Endothelial cell of umbilical vein (primary cell): Measurements from ENCODE around the gene CLEC16A. TPM values are rescaled to one million over a fixed set of nuclear protein-coding genes. Genes with fewer than 3 reads are reported as not detected.

Source experiments
- BruUV-seq: library from RNA; stranded (reverse); fragments of 400-500 nt; replicated peaks from 2 replicates; lab custom pipeline; 2021; lab: Mats Ljungman, UMichigan
- CTCF ChIA-PET: fragments of 300-600, 350-600 bp; sonication (Branson Sonifier 250); formaldehyde crosslinking; loops from one replicate; lab custom pipeline; 2021; ENCODE audit warnings: antibody characterized with exemption, inconsistent platforms; lab: Charles Lee
- POLR2A ChIA-PET: fragments of 300-600, 350-600 bp; sonication (Branson Sonifier 250); formaldehyde crosslinking; loops from one replicate; lab custom pipeline; 2021; ENCODE audit warnings: antibody characterized with exemption, inconsistent platforms; lab: Charles Lee
- DNase-seq: peaks from one replicate; pipeline ENCODE4 v3.0.0-alpha.2; 2011; ENCODE audit warnings: low read depth, low spot score
- FAIRE-seq: peaks from 2 replicates; lab custom pipeline; 2011; peaks lifted over from hg19 to GRCh38; lab: Jason Lieb, UNC
- H2AFZ ChIP-seq: 2 replicates; pipeline ENCODE4 v1.6.0; 2012; ENCODE audit warnings: low read depth, low read length, control low read depth, inconsistent platforms
- H3K27ac ChIP-seq: 2 replicates; pipeline ENCODE4 v1.5.1; 2011; ENCODE audit warnings: low read depth, mild to moderate bottlenecking, control low read depth, low read length, moderate library complexity; ENCODE audit not compliant: insufficient read depth
- H3K27me3 ChIP-seq, 2 experiments: 2 replicates each; pipeline versions ENCODE4 v1.6.0 to v1.6.1; 2011; ENCODE audit warnings: low read length in 2 of 2, mixed read lengths in 1 of 2; ENCODE audit not compliant: control insufficient read depth in 2 of 2, insufficient read depth in 2 of 2
- H3K36me3 ChIP-seq, 2 experiments: 2 replicates in 1 of 2; 3 replicates in 1 of 2; pipeline ENCODE4 v1.5.1; 2011; ENCODE audit warnings: low read length in 2 of 2, mild to moderate bottlenecking in 1 of 2, moderate library complexity in 1 of 2; ENCODE audit not compliant: control insufficient read depth in 2 of 2, insufficient read depth in 2 of 2; ENCODE audit errors: extremely low read depth in 1 of 2
- H3K4me1 ChIP-seq: 3 replicates; pipeline ENCODE4 v1.5.1; 2011; ENCODE audit warnings: mild to moderate bottlenecking, low read length; ENCODE audit not compliant: control insufficient read depth, insufficient read depth; ENCODE audit errors: extremely low read depth
- H3K4me2 ChIP-seq: 2 replicates; pipeline ENCODE4 v1.6.1; 2011; ENCODE audit warnings: low read length, control low read depth, mixed read lengths; ENCODE audit not compliant: insufficient read depth
- H3K4me3 ChIP-seq, 3 experiments: fragments of 200-600 bp in 1 of 3; sonication (generic), shearing (Covaris generic) in 1 of 3; replicated peaks in 1 of 3; 2 replicates each; pipeline ENCODE4 v1.5.1; 2011 to 2016; ENCODE audit warnings: control low read depth in 3 of 3, low read length in 3 of 3, mild to moderate bottlenecking in 2 of 3, inconsistent platforms in 1 of 3, low read depth in 1 of 3, moderate library complexity in 1 of 3; ENCODE audit not compliant: insufficient read depth in 1 of 3
- H3K79me2 ChIP-seq: 2 replicates; pipeline ENCODE4 v1.6.0; 2012; ENCODE audit warnings: low read length, inconsistent platforms; ENCODE audit not compliant: control insufficient read depth, insufficient read depth
- H3K9ac ChIP-seq: replicated peaks from 2 replicates; pipeline ENCODE3; 2011; ENCODE audit warnings: low read length, control low read depth; ENCODE audit not compliant: insufficient read depth; ENCODE audit errors: extremely low read depth
- H3K9me1 ChIP-seq: replicated peaks from 3 replicates; pipeline ENCODE4 v1.6.0; 2011; ENCODE audit warnings: mild to moderate bottlenecking, low read length; ENCODE audit not compliant: control insufficient read depth, insufficient read depth; ENCODE audit errors: extremely low read depth
- H3K9me3 ChIP-seq: replicated peaks from 2 replicates; pipeline ENCODE4 v1.5.1; 2012; ENCODE audit warnings: low read length, inconsistent platforms; ENCODE audit not compliant: control insufficient read depth, insufficient read depth
- H4K20me1 ChIP-seq: replicated peaks from 2 replicates; pipeline ENCODE3; 2011; ENCODE audit warnings: mild to moderate bottlenecking, low read length; ENCODE audit not compliant: control insufficient read depth, insufficient read depth; ENCODE audit errors: extremely low read depth
- EZH2 ChIP-seq: IDR thresholded peaks from 2 replicates; pipeline ENCODE4 v1.6.1; 2012; ENCODE audit warnings: borderline replicate concordance, low read depth, mild to moderate bottlenecking, moderate library complexity, low read length, inconsistent platforms; ENCODE audit not compliant: severe bottlenecking
- FOS ChIP-seq: IDR thresholded peaks from 2 replicates; pipeline ENCODE4 v1.6.1; 2011; ENCODE audit warnings: mild to moderate bottlenecking, low read length, moderate library complexity, borderline replicate concordance; ENCODE audit not compliant: insufficient read depth
- GATA2 ChIP-seq: IDR thresholded peaks from 2 replicates; pipeline ENCODE4 v1.7.0; 2011; ENCODE audit warnings: low read depth, mild to moderate bottlenecking, moderate library complexity, mixed read lengths, low read length; ENCODE audit not compliant: insufficient read length, insufficient read depth
- JUN ChIP-seq: IDR thresholded peaks from 2 replicates; pipeline ENCODE4 v1.6.1; 2011; ENCODE audit warnings: borderline replicate concordance, low read depth; ENCODE audit not compliant: insufficient read length, insufficient read depth
- MYC ChIP-seq: IDR thresholded peaks from one replicate; pipeline ENCODE4 v1.6.1; 2011; ENCODE audit warnings: mild to moderate bottlenecking, low read depth, low read length
- POLR2A ChIP-seq: IDR thresholded peaks from 2 replicates; pipeline ENCODE4 v1.6.1; 2012; ENCODE audit warnings: low read depth, mild to moderate bottlenecking, control low read depth, low read length
- POLR2AphosphoS5 ChIP-seq: IDR thresholded peaks from 2 replicates; pipeline ENCODE4 v1.6.1; 2012; ENCODE audit warnings: low read depth, mild to moderate bottlenecking, control low read depth, low read length, moderate library complexity; ENCODE audit not compliant: insufficient read depth
- dilution Hi-C: fragments of 300-500 bp; cut with MboI; formaldehyde crosslinking; loops from one replicate; pipeline ENCODE4 v1.15.0; 2019; ENCODE audit warnings: low sequenced_read_pairs; ENCODE audit not compliant: extremely low pct_ligation_motif_present
- intact Hi-C: fragments of 100-400 bp; cut with micrococcal nuclease; formaldehyde crosslinking; loops from one replicate; pipeline ENCODE4 v1.10.0; 2022
- polyA plus RNA-seq, 4 experiments: library from polyadenylated mRNA; depleted of rRNA in 3 of 4; stranded (reverse) in 3 of 4; unstranded in 1 of 4; fragments of >200 nt; gene quantifications; 2 replicates each; pipeline versions ENCODE4 v1.2.1 to v1.2.3, GENCODE V29; 2011 to 2012; ENCODE audit warnings: missing spikeins in 1 of 4
- total RNA-seq: library from RNA; stranded (reverse); gene quantifications from 2 replicates; pipeline ENCODE4 v1.2.3, GENCODE V29; 2021
- TF ChIP-seq, protein P1 (sequence below), 2 donors: IDR thresholded peaks; 1 replicate in 1 of 2; 2 replicates in 1 of 2; pipeline ENCODE4 v1.5.1; 2011; ENCODE audit warnings: low read length in 2 of 2, mild to moderate bottlenecking in 2 of 2, moderate library complexity in 2 of 2, control low read depth in 1 of 2, inconsistent platforms in 1 of 2, low read depth in 1 of 2; ENCODE audit not compliant: insufficient read depth in 1 of 2; ENCODE audit errors: extremely low read depth in 1 of 2
- TF ChIP-seq, protein P2 (sequence below): IDR thresholded peaks from 2 replicates; pipeline ENCODE4 v1.6.1; 2011; ENCODE audit not compliant: insufficient read depth, insufficient read length

Gene CLEC16A
- total and polyA plus RNA-seq, 2 donors (not counting 3 experiments of a cell fraction or from before 2014, with no cell fraction given): 11.4 to 23.3 TPM

DNA sequence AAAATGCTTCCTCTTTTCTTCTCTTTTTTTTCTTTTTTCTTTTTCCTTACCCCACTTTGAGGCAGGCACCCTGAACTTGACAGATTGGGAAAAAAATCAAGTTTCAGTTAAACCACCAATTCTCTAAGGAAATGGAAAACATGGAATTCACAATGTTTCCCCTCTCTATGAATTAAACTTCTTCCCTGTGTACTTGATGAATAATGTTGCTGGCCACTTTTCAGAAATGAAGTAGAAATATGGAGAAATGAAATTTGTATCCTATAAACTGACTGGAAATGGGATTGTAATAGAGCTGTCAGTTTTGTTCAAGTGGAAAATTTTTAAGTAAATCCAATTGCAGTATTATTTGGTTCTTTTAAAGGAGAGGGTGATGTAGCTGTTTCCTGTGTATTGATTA, 129.8 kb downstream of the CLEC16A start:
- DNase-seq (no peak), FAIRE-seq (no peak)
- POLR2A ChIA-PET: no interaction called here
- dilution Hi-C loops (no loop called here), intact Hi-C loops (no loop called here)
- Histone ChIP-seq H3K9me1 (no peaks in the 10 kb centered on the region), H3K4me3 (no peak overlapping the region), H3K9me3 (no peaks in the 10 kb centered on the region), H4K20me1 (no peaks in the 10 kb centered on the region), H3K79me2 (no peaks in the 10 kb centered on the region), H3K4me2 (no peak overlapping the region), H3K9ac (no peak overlapping the region), H2AFZ (no peak overlapping the region), H3K27me3 (no peaks in the 10 kb centered on the region), H3K36me3 (no peaks in the 10 kb centered on the region), H3K4me1 (peaks cover 3% of the 10 kb centered on the region), H3K27ac (no peak overlapping the region)
- CTCF ChIA-PET: no interaction called here
- no peak for TF ChIP-seq JUN
- no peak for TF ChIP-seq MYC
- no peak for TF ChIP-seq GATA2
- TF ChIP-seq POLR2AphosphoS5: no peak
- TF ChIP-seq EZH2: no peak
- TF ChIP-seq, protein P1, sequence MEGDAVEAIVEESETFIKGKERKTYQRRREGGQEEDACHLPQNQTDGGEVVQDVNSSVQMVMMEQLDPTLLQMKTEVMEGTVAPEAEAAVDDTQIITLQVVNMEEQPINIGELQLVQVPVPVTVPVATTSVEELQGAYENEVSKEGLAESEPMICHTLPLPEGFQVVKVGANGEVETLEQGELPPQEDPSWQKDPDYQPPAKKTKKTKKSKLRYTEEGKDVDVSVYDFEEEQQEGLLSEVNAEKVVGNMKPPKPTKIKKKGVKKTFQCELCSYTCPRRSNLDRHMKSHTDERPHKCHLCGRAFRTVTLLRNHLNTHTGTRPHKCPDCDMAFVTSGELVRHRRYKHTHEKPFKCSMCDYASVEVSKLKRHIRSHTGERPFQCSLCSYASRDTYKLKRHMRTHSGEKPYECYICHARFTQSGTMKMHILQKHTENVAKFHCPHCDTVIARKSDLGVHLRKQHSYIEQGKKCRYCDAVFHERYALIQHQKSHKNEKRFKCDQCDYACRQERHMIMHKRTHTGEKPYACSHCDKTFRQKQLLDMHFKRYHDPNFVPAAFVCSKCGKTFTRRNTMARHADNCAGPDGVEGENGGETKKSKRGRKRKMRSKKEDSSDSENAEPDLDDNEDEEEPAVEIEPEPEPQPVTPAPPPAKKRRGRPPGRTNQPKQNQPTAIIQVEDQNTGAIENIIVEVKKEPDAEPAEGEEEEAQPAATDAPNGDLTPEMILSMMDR (IDR thresholded peaks at IDR 0.05; ENCODE audit: extremely low read depth in 1 of 2, insufficient read depth in 1 of 2, low read depth in 1 of 2, low read length in 2 of 2): no peak
- no peak for TF ChIP-seq POLR2A
- TF ChIP-seq, protein P2, sequence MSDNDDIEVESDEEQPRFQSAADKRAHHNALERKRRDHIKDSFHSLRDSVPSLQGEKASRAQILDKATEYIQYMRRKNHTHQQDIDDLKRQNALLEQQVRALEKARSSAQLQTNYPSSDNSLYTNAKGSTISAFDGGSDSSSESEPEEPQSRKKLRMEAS: no peak
- no peak for TF ChIP-seq FOS
- no TSS peak for BruUV-seq
